Choroid plexus epithelial cell (primary cell): ENCODE data around the gene IFITM1.

ENCODE experiments used
- DNase-seq: peaks from one replicate; pipeline ENCODE4 v3.0.0-alpha.2; 2010; ENCODE audit warnings: low read depth
- H3K4me3 ChIP-seq: 2 replicates; pipeline ENCODE4 v1.5.1; 2011; ENCODE audit warnings: low read depth, mild to moderate bottlenecking, control low read depth, low read length, moderate library complexity
- CTCF ChIP-seq: conservative IDR thresholded peaks from 2 replicates; pipeline ENCODE4 v1.5.1; 2011; ENCODE audit warnings: low read depth, mild to moderate bottlenecking, control low read depth, inconsistent platforms, low read length, moderate library complexity

The IFITM1 gene

GRCh38 chr11:289398-289711, 24.5 kb upstream of the IFITM1 start:
- peak overlapping the region; percentile 14 for H3K4me3 ChIP-seq
- no peak for TF ChIP-seq CTCF
- no peak for DNase-seq

GRCh38 chr11:289712-290620, 23.9 kb upstream of the IFITM1 start:
- TF ChIP-seq CTCF: no peak
- no peak for DNase-seq
- no peak overlapping the region for H3K4me3 ChIP-seq

GRCh38 chr11:290621-291231, 23.1 kb upstream of the IFITM1 start:
- TF ChIP-seq CTCF: no peak

GRCh38 chr11:291281-292210, 22.3 kb upstream of the IFITM1 start:
- H3K4me3 ChIP-seq: no peak overlapping the region
- DNase-seq: no peak
- no peak for TF ChIP-seq CTCF

More at GRCh38 chr11:290621-291231, 23.1 kb upstream of the IFITM1 start:
- DNase-seq: no peak
- H3K4me3 ChIP-seq: no peak overlapping the region

GRCh38 chr11:292211-293121, 21.4 kb upstream of the IFITM1 start:
- H3K4me3 ChIP-seq: no peak overlapping the region
- DNase-seq: no peak
- TF ChIP-seq CTCF: no peak

GRCh38 chr11:293271-293851, 20.5 kb upstream of the IFITM1 start:
- H3K4me3 ChIP-seq: no peak overlapping the region
- no peak for TF ChIP-seq CTCF
- DNase-seq: no peak
